Loucy (cell line): Measurements from ENCODE around the gene SRXN1.

Experiments used
- H2AFZ ChIP-seq: fragments of 200-600 bp; sonication (generic); 2 replicates; pipeline ENCODE4 v1.6.0; 2016; ENCODE audit warnings: antibody characterized with exemption, mild to moderate bottlenecking, low read length, moderate library complexity
- H3F3A ChIP-seq: fragments of 200-600 bp; 2 replicates; pipeline ENCODE4 v1.6.0; 2016; ENCODE audit warnings: antibody characterized with exemption, low read depth, mild to moderate bottlenecking
- H3K27me3 ChIP-seq: fragments of 200-600 bp; sonication (generic); 2 replicates; pipeline ENCODE4 v1.6.1; 2014; ENCODE audit warnings: low read length, mild to moderate bottlenecking; ENCODE audit not compliant: insufficient read depth, poor library complexity, severe bottlenecking
- H3K36me3 ChIP-seq: fragments of 200-600 bp; sonication (generic); 2 replicates; pipeline ENCODE4 v1.6.1; 2016; ENCODE audit warnings: low read length; ENCODE audit not compliant: insufficient read depth
- H3K4me1 ChIP-seq: fragments of 200-600 bp; sonication (generic); 2 replicates; pipeline ENCODE4 v1.5.1; 2014; ENCODE audit warnings: low read length, mild to moderate bottlenecking; ENCODE audit not compliant: insufficient read depth, poor library complexity, severe bottlenecking
- H3K4me2 ChIP-seq: fragments of 200-600 bp; sonication (generic); 2 replicates; pipeline ENCODE4 v1.6.0; 2014; ENCODE audit warnings: antibody characterized with exemption, low read length, low read depth, mild to moderate bottlenecking; ENCODE audit not compliant: poor library complexity, severe bottlenecking
- H3K4me3 ChIP-seq: fragments of 200-600 bp; sonication (generic); 2 replicates; pipeline ENCODE4 v1.5.1; 2014; ENCODE audit warnings: low read length, mild to moderate bottlenecking, mixed read lengths; ENCODE audit not compliant: poor library complexity, severe bottlenecking
- H3K79me2 ChIP-seq: fragments of 200-600 bp; sonication (generic); 2 replicates; pipeline ENCODE4 v1.6.1; 2014; ENCODE audit warnings: low read length; ENCODE audit not compliant: insufficient read depth
- H3K9ac ChIP-seq: fragments of 200-600 bp; sonication (generic); 2 replicates; pipeline ENCODE4 v1.6.0; 2014; ENCODE audit warnings: mild to moderate bottlenecking, low read depth, low read length, moderate library complexity; ENCODE audit not compliant: poor library complexity, severe bottlenecking
- H3K9me2 ChIP-seq: fragments of 200-600 bp; sonication (generic); replicated peaks from 2 replicates; pipeline ENCODE4 v1.6.1; 2016; ENCODE audit warnings: low read depth, low read length, mixed read lengths
- H3K9me3 ChIP-seq: fragments of 200-600 bp; sonication (generic); 2 replicates; pipeline ENCODE4 v1.6.1; 2014; ENCODE audit warnings: mild to moderate bottlenecking, antibody characterized with exemption, low read length, low read depth; ENCODE audit not compliant: insufficient read depth
- H4K20me1 ChIP-seq: fragments of 200-600 bp; sonication (generic); 2 replicates; pipeline ENCODE4 v1.6.0; 2014; ENCODE audit warnings: antibody characterized with exemption, low read length, mild to moderate bottlenecking; ENCODE audit not compliant: insufficient read depth, poor library complexity, severe bottlenecking
- EZH2phosphoT487 ChIP-seq: fragments of 200-600 bp; IDR thresholded peaks from 2 replicates; pipeline ENCODE4 v1.6.1; 2018; ENCODE audit warnings: antibody characterized with exemption, mild to moderate bottlenecking, moderate library complexity, borderline replicate concordance
- TF ChIP-seq, protein P1 (sequence below): fragments of 200-600 bp; sonication (generic); conservative IDR thresholded peaks from 2 replicates; pipeline ENCODE4 v1.5.1; 2014; ENCODE audit warnings: mild to moderate bottlenecking, antibody characterized with exemption, low read length

The SRXN1 gene

DNA sequence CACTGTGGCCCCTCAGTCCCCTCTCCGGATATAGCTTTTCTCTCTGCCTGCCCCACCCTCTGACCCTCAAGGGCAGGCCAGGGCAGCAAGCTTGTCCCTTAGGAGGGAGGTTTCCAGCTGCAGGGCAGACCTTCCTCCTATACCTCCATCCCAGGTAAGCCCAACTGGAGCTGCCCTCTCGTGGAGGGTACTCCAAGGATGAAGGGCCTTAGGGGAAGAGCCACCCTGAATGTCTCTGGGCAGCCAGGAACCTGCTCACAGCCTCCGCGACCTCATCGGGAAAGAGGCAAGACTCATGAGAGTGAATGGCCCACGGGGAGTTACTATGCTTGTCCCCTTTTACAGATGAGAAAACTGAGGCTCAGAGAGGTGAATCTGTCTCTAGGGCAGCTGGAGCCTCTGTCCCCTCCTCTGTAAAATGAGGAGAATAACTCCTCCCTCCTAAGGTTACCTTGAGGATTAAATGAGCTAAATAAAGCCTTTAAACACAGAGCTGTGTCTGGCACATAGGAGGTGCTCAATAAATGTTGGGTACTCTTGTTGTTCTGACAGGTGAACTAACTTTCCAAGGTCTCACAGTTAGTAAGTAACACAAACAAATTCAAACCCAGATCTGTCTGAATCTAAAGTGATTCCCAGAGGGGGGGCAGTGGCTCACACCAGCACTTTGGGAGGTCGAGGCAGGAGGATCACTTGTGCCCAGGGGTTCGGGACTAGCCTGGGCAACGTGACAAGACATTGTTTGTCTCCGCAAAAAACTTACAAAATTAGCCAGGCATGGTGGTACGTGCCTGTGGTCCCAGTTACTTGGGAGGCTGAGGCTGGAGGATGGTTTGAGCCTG is 12.1 kb downstream of the SRXN1 start:
- Histone ChIP-seq H3K4me1 (peaks cover 3% of the 10 kb centered on the region), H3K79me2 (no peaks in the 10 kb centered on the region), H3K9ac (no peak overlapping the region), H3K4me3 (no peak overlapping the region), H4K20me1 (no peaks in the 10 kb centered on the region), H3K4me2 (no peak overlapping the region), H3K27me3 (no peaks in the 10 kb centered on the region), H2AFZ (no peak overlapping the region), H3K36me3 (no peaks in the 10 kb centered on the region), H3K9me2 (no peaks in the 10 kb centered on the region), H3F3A (0 out of 2 replicates have a peak, but pooled peaks cover 3% of the 10 kb centered on the region), H3K9me3 (no peaks in the 10 kb centered on the region)
- no peak for TF ChIP-seq EZH2phosphoT487
- TF ChIP-seq, protein P1, sequence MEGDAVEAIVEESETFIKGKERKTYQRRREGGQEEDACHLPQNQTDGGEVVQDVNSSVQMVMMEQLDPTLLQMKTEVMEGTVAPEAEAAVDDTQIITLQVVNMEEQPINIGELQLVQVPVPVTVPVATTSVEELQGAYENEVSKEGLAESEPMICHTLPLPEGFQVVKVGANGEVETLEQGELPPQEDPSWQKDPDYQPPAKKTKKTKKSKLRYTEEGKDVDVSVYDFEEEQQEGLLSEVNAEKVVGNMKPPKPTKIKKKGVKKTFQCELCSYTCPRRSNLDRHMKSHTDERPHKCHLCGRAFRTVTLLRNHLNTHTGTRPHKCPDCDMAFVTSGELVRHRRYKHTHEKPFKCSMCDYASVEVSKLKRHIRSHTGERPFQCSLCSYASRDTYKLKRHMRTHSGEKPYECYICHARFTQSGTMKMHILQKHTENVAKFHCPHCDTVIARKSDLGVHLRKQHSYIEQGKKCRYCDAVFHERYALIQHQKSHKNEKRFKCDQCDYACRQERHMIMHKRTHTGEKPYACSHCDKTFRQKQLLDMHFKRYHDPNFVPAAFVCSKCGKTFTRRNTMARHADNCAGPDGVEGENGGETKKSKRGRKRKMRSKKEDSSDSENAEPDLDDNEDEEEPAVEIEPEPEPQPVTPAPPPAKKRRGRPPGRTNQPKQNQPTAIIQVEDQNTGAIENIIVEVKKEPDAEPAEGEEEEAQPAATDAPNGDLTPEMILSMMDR: no peak

DNA sequence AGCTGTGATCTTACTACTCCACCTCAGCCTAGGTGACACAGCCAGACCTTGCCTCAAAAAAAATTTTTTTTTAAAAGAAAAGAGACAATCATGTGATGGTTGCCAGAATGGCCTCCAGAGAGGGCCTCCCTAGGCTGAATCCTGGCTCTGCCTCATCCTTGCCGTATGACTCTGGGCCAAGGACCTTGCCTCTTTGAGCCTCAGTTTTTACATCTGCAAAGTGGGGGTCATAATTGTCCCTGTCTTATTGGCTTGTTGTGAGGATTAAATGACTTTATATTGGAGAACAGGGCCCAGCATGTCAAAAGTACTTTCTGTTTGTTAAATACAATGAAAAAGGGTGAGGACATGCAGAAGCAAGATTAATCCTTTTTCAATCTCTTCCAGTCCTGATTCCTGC is 14.4 kb downstream of the SRXN1 start:
- Histone ChIP-seq H3K79me2 (no peaks in the 10 kb centered on the region), H2AFZ (no peak overlapping the region), H3K9me2 (no peaks in the 10 kb centered on the region), H3K9ac (no peak overlapping the region), H3K36me3 (no peaks in the 10 kb centered on the region), H3K27me3 (no peaks in the 10 kb centered on the region), H3K9me3 (no peaks in the 10 kb centered on the region), H3F3A (0 out of 2 replicates have a peak, but pooled peaks cover 3% of the 10 kb centered on the region), H4K20me1 (no peaks in the 10 kb centered on the region), H3K4me1 (no peaks in the 10 kb centered on the region), H3K4me3 (no peak overlapping the region), H3K4me2 (no peak overlapping the region)
- TF ChIP-seq, protein P1: no peak
- TF ChIP-seq EZH2phosphoT487: no peak

DNA sequence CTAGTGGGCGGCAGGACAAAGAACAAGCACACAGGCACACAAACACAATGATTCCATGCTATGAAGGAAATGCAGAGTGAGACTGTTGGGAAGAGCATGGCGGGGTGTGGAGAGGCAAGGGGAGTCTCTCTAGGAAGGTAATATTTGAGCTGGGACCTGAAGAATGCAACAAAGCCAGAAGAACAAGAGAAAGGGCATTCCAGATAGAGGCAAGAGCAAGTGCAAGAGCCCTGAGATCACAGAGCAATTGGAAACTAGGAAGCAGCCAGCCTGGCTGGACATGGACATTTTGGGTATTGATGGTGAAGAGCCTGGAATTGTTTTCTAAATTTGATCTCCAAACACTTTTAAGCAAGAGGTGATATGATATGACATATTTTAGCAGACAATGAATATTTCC is 15.4 kb downstream of the SRXN1 start:
- Histone ChIP-seq H3K4me2 (no peak overlapping the region), H3K9ac (no peak overlapping the region), H3K36me3 (no peaks in the 10 kb centered on the region), H3F3A (0 out of 2 replicates have a peak, but pooled peaks cover 3% of the 10 kb centered on the region), H4K20me1 (no peaks in the 10 kb centered on the region), H3K4me1 (no peaks in the 10 kb centered on the region), H3K4me3 (no peak overlapping the region), H2AFZ (no peak overlapping the region), H3K9me2 (no peaks in the 10 kb centered on the region), H3K79me2 (no peaks in the 10 kb centered on the region), H3K9me3 (no peaks in the 10 kb centered on the region), H3K27me3 (no peaks in the 10 kb centered on the region)
- TF ChIP-seq EZH2phosphoT487: no peak
- TF ChIP-seq, protein P1: no peak
